WTC11 (cell line): ENCODE measurements around the gene CADM3. TPM values are rescaled to one million over a fixed set of nuclear protein-coding genes. Genes with fewer than 3 reads are reported as not detected.
A peak's percentile ranks its signal among the peaks of the same experiment; 100 is the strongest.

ENCODE experiments used
- ATAC-seq: fragments of 200-7000 bp; cut with Tn5 transposase; 2 replicates; pipeline ENCODE4 v1.10.0; 2021; ENCODE audit warnings: mild to moderate bottlenecking, moderate library complexity
- CTCF ChIA-PET: fragments of 300-600 bp; sonication (Branson Sonifier 250); formaldehyde crosslinking; loops from one replicate; lab custom pipeline; 2021; ENCODE audit warnings: antibody characterized with exemption; lab: Charles Lee
- POLR2A ChIA-PET: fragments of 350-600 bp; sonication (Branson Sonifier 250); formaldehyde crosslinking; loops from one replicate; lab custom pipeline; 2021; ENCODE audit warnings: antibody characterized with exemption; lab: Charles Lee
- DNase-seq: peaks from one replicate; pipeline ENCODE4 v3.0.0; 2021; ENCODE audit warnings: low spot score
- H3K27ac Mint-ChIP-seq: 2 replicates; pipeline ENCODE4 v1.8.0; 2021; ENCODE audit warnings: mixed read lengths
- H3K27me3 Mint-ChIP-seq: 2 replicates; pipeline ENCODE4 v1.8.0; 2021; ENCODE audit warnings: low read depth, mild to moderate bottlenecking, moderate library complexity, mixed read lengths
- H3K36me3 Mint-ChIP-seq: 2 replicates; pipeline ENCODE4 v1.8.0; 2021; ENCODE audit warnings: mixed read lengths
- H3K4me1 Mint-ChIP-seq: 2 replicates; pipeline ENCODE4 v1.8.0; 2022; ENCODE audit warnings: mixed read lengths
- H3K4me3 Mint-ChIP-seq: 2 replicates; pipeline ENCODE4 v1.8.0; 2021; ENCODE audit warnings: mild to moderate bottlenecking, moderate library complexity, mixed read lengths
- H3K9me3 Mint-ChIP-seq: 2 replicates; pipeline ENCODE4 v1.8.0; 2021; ENCODE audit warnings: mixed read lengths
- ATF3 ChIP-seq: sonication (generic); formaldehyde crosslinking; conservative IDR thresholded peaks from 2 replicates; pipeline ENCODE4 v1.8.1; 2022; ENCODE audit warnings: mild to moderate bottlenecking, missing genetic modification reagents
- CREM ChIP-seq: sonication (generic); formaldehyde crosslinking; IDR thresholded peaks from 2 replicates; pipeline ENCODE4 v1.8.1; 2022; ENCODE audit warnings: mild to moderate bottlenecking, missing genetic modification reagents, moderate library complexity
- CTCF ChIP-seq: fragments of 200-600 bp; IDR thresholded peaks from 2 replicates; pipeline ENCODE4 v1.8.0; 2022; ENCODE audit warnings: antibody characterized with exemption
- E2F5 ChIP-seq: sonication (generic); formaldehyde crosslinking; IDR thresholded peaks from 2 replicates; pipeline ENCODE4 v1.8.1; 2022; ENCODE audit warnings: mild to moderate bottlenecking, moderate library complexity, missing genetic modification reagents
- ETV6 ChIP-seq: sonication (generic); formaldehyde crosslinking; IDR thresholded peaks from 2 replicates; pipeline ENCODE4 v1.8.1; 2022; ENCODE audit warnings: mild to moderate bottlenecking, missing genetic modification reagents
- FOXP1 ChIP-seq: sonication (generic); formaldehyde crosslinking; IDR thresholded peaks from 2 replicates; pipeline ENCODE4 v1.8.0; 2022; ENCODE audit warnings: missing genetic modification reagents, mild to moderate bottlenecking, moderate library complexity, borderline replicate concordance
- GRHL2 ChIP-seq: fragments of 250-450 bp; sonication (Bioruptor Pico); IDR thresholded peaks from 2 replicates; pipeline ENCODE4 v1.8.0; 2022; ENCODE audit warnings: mild to moderate bottlenecking, moderate library complexity; ENCODE audit not compliant: insufficient replicate concordance, severe bottlenecking
- GTF2I ChIP-seq: fragments of 250-450 bp; sonication (Bioruptor Pico); conservative IDR thresholded peaks from 2 replicates; pipeline ENCODE4 v1.4.0; 2021; ENCODE audit warnings: mild to moderate bottlenecking
- HMGA2 ChIP-seq: fragments of 250-450 bp; sonication (Bioruptor Pico); IDR thresholded peaks from 2 replicates; pipeline ENCODE4 v1.4.0; 2021; ENCODE audit warnings: mild to moderate bottlenecking, moderate library complexity
- MAX ChIP-seq: sonication (generic); formaldehyde crosslinking; IDR thresholded peaks from 2 replicates; pipeline ENCODE4 v1.8.0; 2022; ENCODE audit warnings: mild to moderate bottlenecking, missing genetic modification reagents
- MYBL2 ChIP-seq: sonication (generic); formaldehyde crosslinking; IDR thresholded peaks from 2 replicates; pipeline ENCODE4 v1.8.1; 2023; ENCODE audit warnings: mild to moderate bottlenecking, moderate library complexity, missing genetic modification reagents
- NFYB ChIP-seq: sonication (generic); formaldehyde crosslinking; conservative IDR thresholded peaks from 2 replicates; pipeline ENCODE4 v1.8.0; 2022; ENCODE audit warnings: low read depth, missing genetic modification reagents
- TCF7 ChIP-seq: sonication (generic); formaldehyde crosslinking; IDR thresholded peaks from 2 replicates; pipeline ENCODE4 v1.8.0; 2022; ENCODE audit warnings: mild to moderate bottlenecking, low read depth, missing genetic modification reagents, moderate library complexity
- TEAD1 ChIP-seq: sonication (generic); formaldehyde crosslinking; IDR thresholded peaks from 2 replicates; pipeline ENCODE4 v1.8.0; 2022; ENCODE audit warnings: mild to moderate bottlenecking, missing genetic modification reagents
- TEAD4 ChIP-seq: sonication (generic); formaldehyde crosslinking; IDR thresholded peaks from 2 replicates; pipeline ENCODE4 v1.8.0; 2022; ENCODE audit warnings: mild to moderate bottlenecking, missing genetic modification reagents
- ZBTB21 ChIP-seq: sonication (generic); formaldehyde crosslinking; IDR thresholded peaks from 2 replicates; pipeline ENCODE4 v1.8.1; 2023; ENCODE audit warnings: mild to moderate bottlenecking, missing genetic modification reagents, borderline replicate concordance
- ZMAT4 ChIP-seq: fragments of 250-450 bp; sonication (Bioruptor Pico); IDR thresholded peaks from 2 replicates; pipeline ENCODE4 v1.9.0; 2021; ENCODE audit warnings: mild to moderate bottlenecking
- ZNF219 ChIP-seq: sonication (generic); formaldehyde crosslinking; IDR thresholded peaks from 2 replicates; pipeline ENCODE4 v1.8.0; 2023; ENCODE audit warnings: missing genetic modification reagents, mild to moderate bottlenecking, borderline replicate concordance
- ZNF317 ChIP-seq: sonication (generic); formaldehyde crosslinking; IDR thresholded peaks from 2 replicates; pipeline ENCODE4 v1.8.1; 2023; ENCODE audit warnings: low read depth, mild to moderate bottlenecking, moderate library complexity, missing genetic modification reagents, borderline replicate concordance
- ZNF423 ChIP-seq: fragments of 250-450 bp; sonication (Bioruptor Pico); IDR thresholded peaks from 2 replicates; pipeline ENCODE4 v2.1.2; 2022; ENCODE audit warnings: mild to moderate bottlenecking, moderate library complexity
- ZNF512 ChIP-seq: sonication (generic); formaldehyde crosslinking; IDR thresholded peaks from 2 replicates; pipeline ENCODE4 v1.8.1; 2022; ENCODE audit warnings: missing genetic modification reagents, borderline replicate concordance
- ZNF671 ChIP-seq: fragments of 250-450 bp; sonication (Bioruptor Pico); IDR thresholded peaks from 2 replicates; pipeline ENCODE4 v1.8.0; 2021; ENCODE audit warnings: mild to moderate bottlenecking
- total RNA-seq: library from RNA; stranded (reverse); gene quantifications from 3 replicates; pipeline ENCODE4 v1.2.3, GENCODE V29; 2021

Gene CADM3
- total RNA-seq, 1 experiment from 2014 or later: 5.1 TPM

GRCh38 chr1:159197561-159198557 lies 26.4 kb downstream of the CADM3 start:
- POLR2A ChIA-PET: interaction anchor here (0.7 to 1.0 kb wide), 2 partner anchors 11 to 15 kb away, joined by 3 to 4 read pairs; no protein-coding TSS in a partner anchor
- ATAC-seq: peak; percentile 89

GRCh38 chr1:159199901-159200300 lies 28.5 kb downstream of the CADM3 start:
- Mint-ChIP-seq H3K4me3 (no peak overlapping the region), H3K4me1 (peaks cover 20% of the 10 kb centered on the region), H3K36me3 (no peaks in the 10 kb centered on the region), H3K27me3 (no peaks in the 10 kb centered on the region), H3K27ac (no peak overlapping the region), H3K9me3 (no peaks in the 10 kb centered on the region)
- TF ChIP-seq ZNF671 (CRISPR knock-in tag) (no peak), E2F5 (CRISPR knock-in tag) (no peak)
- no peak for ATAC-seq
- CTCF ChIA-PET: interaction anchor here (2.8 to 7.4 kb wide), 2 partner anchors 9 to 67 kb away, joined by 9 to 200 read pairs; partner anchors contain the start of gene ACKR1
- DNase-seq: no peak
- POLR2A ChIA-PET: no interaction called here

More at GRCh38 chr1:159197561-159198557, 26.4 kb downstream of the CADM3 start:
- H3K36me3 Mint-ChIP-seq: no peaks in the 10 kb centered on the region
- no peak overlapping the region for H3K4me3 Mint-ChIP-seq
- peaks cover 17% of the 10 kb centered on the region for H3K4me1 Mint-ChIP-seq
- DNase-seq: peak; percentile 84
- TF ChIP-seq HMGA2: no peak
- peak; percentile 90 for TF ChIP-seq CTCF
- no peak overlapping the region for H3K27ac Mint-ChIP-seq
- H3K9me3 Mint-ChIP-seq: no peaks in the 10 kb centered on the region
- CTCF ChIA-PET: interaction anchor here (0.6 to 7.4 kb wide), 25 partner anchors 10 to 809 kb away, joined by 3 to 200 read pairs (median 6); partner anchors contain the start of gene ACKR1
- H3K27me3 Mint-ChIP-seq: no peaks in the 10 kb centered on the region

GRCh38 chr1:159200769-159201168 lies 29.4 kb downstream of the CADM3 start:
- no peak overlapping the region for H3K4me3 Mint-ChIP-seq
- CTCF ChIA-PET: interaction anchor here (2.8 to 7.4 kb wide), 2 partner anchors 8 to 68 kb away, joined by 9 to 200 read pairs; partner anchors contain the start of gene ACKR1
- ATAC-seq: no peak
- TF ChIP-seq ZNF512 (CRISPR knock-in tag) (no peak), ETV6 (CRISPR knock-in tag) (no peak), ZNF219 (CRISPR knock-in tag) (no peak), NFYB (CRISPR knock-in tag) (no peak), TCF7 (no peak), FOXP1 (no peak), TEAD1 (no peak), ZMAT4 (CRISPR knock-in tag) (no peak), CREM (CRISPR knock-in tag) (no peak), GRHL2 (CRISPR knock-in tag) (no peak), ZNF317 (CRISPR knock-in tag) (no peak), MAX (CRISPR knock-in tag) (no peak), GTF2I (CRISPR knock-in tag) (no peak), ZNF423 (CRISPR knock-in tag) (no peak), ZBTB21 (CRISPR knock-in tag) (no peak), ATF3 (CRISPR knock-in tag) (no peak), TEAD4 (CRISPR knock-in tag) (no peak), MYBL2 (CRISPR knock-in tag) (no peak), E2F5 (CRISPR knock-in tag) (no peak)
- H3K9me3 Mint-ChIP-seq: no peaks in the 10 kb centered on the region
- no peak for DNase-seq
- POLR2A ChIA-PET: no interaction called here
- peaks cover 26% of the 10 kb centered on the region for H3K4me1 Mint-ChIP-seq
- no peak overlapping the region for H3K27ac Mint-ChIP-seq
- no peaks in the 10 kb centered on the region for H3K27me3 Mint-ChIP-seq
- H3K36me3 Mint-ChIP-seq: no peaks in the 10 kb centered on the region
